Measurements from ENCODE around the gene KCNIP1.

KCNIP1 gene

DNA sequence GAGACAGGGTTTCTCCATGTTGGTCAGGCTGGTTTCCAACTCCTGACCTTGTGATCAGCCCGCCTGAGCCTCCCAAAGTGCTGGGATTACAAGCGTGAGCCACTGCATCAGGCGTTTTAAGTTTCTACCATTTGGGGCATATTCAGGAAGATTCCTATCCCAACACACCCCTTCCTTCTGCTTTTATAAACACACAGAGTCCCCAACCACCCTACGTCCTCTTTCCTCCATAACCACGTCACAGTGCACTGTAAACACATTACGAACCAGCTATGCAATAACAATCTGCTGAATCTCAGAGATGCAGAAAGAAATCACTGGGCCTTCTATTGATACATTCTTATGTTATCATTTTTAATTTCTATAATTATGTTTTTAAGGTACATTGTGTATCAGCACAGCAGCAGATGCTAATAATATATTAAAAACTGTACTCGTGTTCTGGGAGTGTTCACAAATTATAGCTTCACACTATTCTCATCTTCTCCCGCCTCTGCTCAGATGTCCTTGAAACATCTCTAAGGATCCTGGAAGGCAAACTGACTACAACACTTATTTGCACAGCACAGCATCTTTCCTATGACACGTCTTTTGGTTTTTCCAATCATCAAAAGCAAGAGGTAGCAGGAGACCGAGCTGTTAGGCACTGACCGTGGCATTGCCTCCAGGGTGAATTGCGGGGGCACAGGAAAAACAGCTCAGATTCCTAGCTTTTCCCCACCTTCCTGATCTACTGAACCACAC lies 60.2 kb downstream of the KCNIP1 start:
- no peak for DNase-seq (ENCODE audit: low read depth)

DNA sequence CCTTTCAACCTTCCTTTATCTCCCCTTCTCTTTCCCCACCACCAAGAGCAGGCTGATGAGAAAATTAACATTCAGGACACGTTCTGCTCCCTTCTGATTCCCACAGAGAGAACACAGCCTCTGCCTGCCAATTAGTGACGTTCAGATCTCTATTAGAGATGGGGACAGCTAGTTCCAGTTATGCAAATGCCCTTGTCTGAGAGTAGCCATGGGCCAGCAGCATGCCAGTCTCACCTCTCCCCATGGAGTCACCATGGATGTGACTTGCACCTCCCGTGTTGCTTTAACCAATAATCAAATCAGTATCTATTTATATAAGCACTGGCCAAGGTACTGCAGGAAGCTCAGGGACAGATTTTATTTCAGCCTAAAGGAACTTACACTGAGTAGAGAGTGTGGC lies 61.3 kb downstream of the KCNIP1 start:
- no peak for DNase-seq (ENCODE audit: low read depth)

DNA sequence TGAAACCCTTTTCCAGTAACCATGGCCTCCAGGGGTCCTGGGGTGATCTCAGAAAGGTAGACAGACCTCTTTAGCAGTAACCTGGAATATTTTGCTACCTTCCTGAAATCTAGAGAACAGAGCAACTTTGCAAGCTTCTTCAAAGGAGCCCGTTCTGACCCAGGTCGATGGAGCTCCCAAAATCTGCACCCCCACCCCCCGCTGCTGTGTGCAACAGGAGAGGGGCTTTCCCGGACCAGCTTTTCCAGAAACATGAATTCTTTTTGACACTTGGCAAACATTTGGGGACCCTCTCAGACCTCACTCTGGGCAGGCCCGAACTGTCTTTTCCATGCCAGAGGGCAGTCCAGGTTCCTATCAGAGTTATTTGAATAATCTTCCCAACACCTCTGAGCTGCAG lies 65.3 kb downstream of the KCNIP1 start:
- no peak for DNase-seq (ENCODE audit: low read depth)

DNA sequence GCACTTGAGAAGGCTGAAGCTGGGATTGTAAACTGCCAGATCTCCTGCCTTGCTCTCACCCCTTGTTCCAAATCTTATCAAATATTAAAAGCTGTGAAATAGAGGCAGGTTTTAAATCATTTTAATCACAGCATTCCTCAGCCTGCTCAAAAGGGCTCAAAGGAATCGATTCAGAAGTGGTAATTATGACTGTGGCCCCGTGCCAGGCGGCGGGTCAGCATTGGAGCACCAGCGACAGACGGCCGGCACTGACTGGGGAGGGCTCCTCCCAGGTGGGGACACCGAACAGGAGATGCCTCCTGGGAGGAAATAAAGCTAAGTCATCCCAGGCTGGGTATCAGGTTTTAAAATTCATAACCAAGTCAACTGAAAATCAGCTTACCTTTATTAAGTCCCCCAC lies 66.7 kb downstream of the KCNIP1 start:
- no peak for DNase-seq (ENCODE audit: low read depth)

DNA sequence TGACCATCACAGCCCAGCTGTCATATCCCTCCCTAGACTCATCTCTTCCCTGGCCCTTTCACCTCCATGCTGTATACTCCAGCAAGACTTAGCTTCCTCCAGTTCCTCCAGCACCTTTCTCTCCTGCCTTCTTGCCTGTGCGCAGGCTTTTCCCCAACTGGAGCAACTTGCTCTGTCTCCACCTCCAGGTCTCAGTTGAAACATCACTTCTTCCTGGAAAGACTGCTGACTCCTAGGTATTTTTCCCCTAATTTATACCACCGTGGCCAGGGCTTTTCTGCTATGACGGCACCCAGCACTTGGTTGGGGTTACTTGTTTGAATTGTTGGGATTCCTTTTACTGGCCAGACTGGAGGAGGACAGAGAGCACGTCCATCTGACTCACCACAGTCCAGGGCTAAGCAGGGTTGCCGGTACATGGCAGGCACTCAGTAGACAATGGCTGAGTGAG lies 67.5 kb downstream of the KCNIP1 start:
- DNase-seq (ENCODE audit: low read depth), result peak; percentile 65

DNA sequence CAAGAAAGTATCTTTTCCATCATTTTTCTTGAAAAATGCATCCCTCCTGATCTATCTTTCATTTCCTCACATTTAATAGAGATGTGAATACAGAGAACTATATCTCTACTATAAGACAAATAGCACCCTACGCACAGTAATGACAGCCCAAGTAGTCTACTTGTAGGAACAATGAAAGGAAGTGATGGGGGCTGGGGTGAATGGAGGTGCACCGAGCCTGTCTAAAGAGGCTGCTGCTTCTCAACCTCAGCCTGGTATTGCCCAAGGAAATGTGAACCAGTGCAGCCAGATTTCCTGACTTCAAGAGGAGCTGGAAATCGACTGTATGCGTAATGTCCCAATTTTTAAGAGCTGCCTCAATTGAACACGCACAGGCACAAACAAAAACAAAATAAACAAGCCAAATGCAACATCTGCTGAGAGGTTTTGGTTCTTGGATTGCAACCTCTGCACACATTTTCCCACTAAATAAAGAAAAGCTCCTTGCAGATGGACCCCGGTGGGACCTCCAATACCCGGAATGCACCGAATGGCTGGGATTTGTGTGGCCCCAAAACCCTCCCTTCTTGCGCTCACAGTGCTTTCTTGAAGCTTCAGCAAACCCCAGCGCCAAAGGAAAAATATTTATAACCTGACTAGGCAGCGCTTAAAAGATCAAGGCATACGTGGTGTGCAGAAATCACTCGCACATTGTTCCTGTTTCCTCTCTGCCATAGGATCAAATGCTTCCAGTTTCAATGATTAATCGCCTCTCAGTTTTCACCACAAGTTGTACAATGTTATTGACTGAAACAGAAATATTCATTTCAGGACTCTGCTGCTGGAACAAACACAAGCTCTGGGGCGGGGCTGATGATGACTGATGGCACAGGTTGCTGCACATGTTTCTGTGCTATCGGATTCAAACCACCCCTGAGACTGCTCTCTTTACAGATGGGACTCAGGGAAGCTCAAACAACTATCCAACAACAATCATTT lies 68.3 kb downstream of the KCNIP1 start:
- DNase-seq (ENCODE audit: low read depth), result peak; percentile 25

DNA sequence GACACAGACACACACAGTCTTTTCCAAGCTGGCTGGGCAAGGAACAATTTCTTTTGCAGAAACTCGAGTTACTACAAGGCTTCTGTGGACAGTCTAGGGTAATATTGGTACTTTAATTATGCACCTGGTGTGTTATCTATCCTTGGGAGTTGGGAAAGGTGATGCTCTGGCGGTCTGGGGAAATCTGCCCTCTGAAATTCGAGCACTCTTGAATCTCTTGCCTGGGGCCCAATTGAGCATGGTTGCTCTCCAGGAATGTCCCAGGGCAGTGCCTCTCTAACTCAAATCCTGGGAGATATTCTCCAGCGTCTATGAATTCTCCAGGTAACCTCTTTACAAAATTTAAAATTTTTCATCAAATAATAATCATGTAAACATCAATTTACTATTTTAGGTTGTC lies 69.3 kb downstream of the KCNIP1 start:
- no peak for DNase-seq (ENCODE audit: low read depth)

DNA sequence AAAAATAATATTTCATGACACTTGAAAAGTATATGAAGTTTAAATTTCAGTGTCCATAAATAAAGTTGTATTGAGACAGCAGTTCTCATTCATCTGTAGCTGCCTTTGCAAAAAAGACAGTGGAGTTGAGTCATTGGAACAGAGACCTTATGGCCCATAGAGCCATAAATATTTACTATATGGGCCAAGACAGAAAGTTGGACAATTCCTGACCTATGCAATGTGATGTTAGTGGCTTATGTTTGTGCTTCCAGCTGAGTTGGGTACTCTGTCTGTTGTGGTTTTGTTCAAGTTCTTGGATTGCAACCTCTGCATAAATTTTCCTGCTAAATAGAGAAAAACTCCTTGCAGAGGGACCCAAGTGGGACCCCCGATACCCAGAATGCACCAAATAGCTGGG lies 69.8 kb downstream of the KCNIP1 start:
- no peak for DNase-seq (ENCODE audit: low read depth)

DNA sequence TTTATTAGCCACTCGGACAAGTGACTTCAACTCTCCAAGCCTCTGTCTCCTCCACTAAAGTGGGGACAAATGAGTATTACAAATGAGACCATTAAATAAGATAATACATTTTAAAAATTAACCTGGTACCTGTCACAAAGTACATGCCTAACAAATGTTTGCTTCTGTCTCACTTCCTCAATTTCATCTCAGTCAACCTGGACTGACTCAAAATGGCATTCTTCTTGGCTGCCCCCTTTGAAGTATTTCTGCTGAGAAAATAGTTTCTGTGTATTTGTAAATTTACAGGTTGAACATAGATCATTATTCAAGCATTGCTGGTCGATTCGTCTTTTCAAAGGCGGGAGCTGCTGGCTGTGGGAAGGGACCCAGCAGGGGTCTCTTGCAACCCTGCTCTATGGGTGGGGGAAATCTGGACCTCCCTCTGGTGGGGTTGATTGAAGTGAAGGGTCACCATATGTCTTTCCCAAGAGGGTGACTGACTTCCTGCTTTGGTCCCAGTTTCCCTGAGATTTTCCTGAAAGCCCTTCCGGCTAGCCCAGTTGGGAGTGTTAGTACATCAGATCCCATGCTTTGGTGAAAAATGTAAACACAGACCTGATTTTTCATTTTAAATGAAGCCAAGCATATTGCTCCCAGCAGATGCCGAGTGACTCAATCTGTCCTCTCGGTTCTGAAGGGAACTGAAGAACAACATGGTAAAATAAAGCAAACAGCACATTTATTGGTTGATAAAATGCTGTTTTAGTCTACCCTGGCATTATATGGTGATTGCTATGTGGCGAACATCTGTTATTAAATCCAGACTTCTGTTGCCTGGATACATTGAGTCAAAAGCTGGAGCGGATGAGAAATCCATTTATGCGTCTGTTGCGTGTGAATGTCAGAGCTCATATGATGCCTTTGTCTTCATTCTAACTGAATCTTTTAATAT lies 73.0 kb downstream of the KCNIP1 start:
- no peak for DNase-seq (ENCODE audit: low read depth)

DNA sequence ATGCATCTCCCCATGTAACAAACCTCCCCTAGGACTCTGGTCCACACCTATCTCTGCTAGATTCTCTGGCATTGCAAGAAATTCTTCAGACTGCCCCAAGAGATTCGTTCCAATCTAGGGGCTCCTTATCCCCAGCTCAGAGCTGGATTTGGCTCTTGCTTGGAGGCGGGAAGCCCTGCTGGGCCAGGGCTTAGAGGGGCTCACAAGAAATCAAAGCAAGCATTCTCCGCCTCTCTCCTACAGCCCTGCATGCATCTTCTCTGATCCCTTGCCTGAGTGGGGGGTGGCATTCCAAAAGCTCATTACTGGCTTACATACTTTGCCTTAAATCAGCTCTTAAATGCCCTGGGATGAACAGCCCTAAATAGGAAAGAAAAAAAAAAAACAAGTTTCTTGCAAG lies 75.8 kb downstream of the KCNIP1 start:
- DNase-seq (ENCODE audit: low read depth), result no peak

DNA sequence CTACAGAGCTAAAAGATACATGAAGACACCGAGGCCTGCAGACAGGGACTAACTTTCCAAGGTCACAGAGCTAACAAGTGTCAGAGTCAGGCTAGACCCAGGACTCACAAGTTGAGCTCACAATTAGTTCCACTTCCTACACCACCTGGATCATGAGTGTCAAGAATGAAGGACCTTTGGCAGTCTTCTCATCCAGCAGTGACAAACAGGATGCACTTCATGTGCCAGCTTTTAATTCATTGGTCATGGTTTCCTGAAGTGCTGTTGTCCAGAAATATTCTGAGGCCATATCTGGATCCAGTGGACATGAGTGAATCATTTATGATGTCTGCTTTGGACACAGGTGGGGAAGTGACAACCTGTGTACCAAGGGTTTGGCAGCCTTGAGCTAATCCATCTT lies 77.4 kb downstream of the KCNIP1 start:
- DNase-seq (ENCODE audit: low read depth), result no peak

DNA sequence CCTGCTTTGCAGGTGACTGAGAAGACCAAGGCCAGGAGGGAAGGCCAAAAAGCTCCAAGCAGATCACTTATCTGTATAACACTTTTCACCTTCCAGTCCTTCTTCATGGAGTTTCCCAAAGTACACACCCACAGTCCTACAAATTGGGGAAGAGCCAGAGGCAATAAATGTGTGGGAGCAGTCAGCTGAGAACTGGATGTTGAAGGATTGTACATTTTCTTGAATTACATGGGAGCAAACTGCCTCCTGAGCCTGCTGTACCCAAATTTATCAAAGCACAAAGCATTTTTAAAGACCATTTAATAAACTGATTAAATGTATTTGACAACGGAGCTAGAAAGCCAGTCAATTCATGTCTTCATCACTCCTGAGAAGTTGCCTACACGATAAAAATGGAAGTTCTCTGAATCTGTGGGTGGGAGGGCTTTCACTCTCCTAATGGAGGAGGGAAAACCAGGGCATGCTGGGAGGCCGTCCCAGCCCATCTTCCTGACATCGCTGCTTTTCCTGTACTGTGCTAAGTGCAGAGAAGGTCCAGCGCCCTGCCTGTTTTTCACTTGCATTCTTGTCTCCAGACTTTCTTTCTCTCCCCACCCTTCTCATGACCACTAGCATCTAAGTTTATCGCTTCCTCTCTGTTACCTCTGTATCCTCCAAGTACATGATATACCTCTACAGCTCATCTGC lies 79.0 kb downstream of the KCNIP1 start:
- DNase-seq (ENCODE audit: low read depth), result no peak

DNA sequence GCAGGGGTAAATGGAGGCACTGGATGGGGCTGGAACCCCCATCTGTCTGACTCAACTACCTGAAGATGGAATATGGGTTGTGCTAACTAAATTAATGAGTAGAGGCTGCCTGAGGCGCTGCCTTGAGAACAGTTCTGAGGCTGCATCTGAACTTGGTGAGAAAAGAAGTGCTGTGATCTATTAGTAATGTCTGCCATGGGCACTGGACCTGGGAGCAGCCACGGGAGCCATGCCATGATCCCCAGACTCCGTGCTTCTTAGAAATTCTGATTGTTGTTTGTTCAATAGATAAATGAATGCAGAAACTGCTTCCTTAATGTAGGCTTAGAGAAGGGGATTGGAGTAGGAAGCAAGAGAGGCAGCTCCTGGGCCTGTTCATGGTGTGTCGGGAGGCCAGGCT lies 80.2 kb downstream of the KCNIP1 start:
- no peak for DNase-seq (ENCODE audit: low read depth)

DNA sequence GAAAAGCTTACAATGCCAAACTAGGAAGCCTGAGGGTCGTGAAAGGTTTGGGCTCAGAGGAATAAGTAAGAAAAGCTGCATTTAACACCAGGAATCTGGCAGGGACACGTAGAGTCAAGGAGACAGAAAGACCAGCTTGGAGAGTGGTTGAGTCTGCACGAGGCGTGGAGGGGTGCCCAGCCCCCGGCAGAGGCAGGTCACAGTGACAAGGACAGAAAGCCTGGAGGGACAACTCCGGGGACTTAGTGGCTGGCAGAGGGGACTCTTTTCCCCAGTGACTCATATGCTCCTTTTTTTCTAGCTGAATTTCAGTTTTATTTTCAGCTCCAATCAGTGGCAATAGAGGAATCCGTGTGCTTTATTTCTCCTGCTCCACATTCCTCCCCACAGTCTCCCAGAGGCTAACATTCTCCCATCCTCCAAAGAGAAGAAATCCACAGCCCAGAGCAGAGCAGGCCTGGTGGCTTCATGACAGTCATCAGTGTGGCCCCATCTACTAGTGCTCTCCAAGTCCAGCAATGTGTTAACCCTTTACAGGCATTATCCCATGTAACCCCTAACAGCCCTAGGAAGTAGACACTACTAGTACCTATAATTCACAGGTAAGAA lies 80.7 kb downstream of the KCNIP1 start:
- no peak for DNase-seq (ENCODE audit: low read depth)

DNA sequence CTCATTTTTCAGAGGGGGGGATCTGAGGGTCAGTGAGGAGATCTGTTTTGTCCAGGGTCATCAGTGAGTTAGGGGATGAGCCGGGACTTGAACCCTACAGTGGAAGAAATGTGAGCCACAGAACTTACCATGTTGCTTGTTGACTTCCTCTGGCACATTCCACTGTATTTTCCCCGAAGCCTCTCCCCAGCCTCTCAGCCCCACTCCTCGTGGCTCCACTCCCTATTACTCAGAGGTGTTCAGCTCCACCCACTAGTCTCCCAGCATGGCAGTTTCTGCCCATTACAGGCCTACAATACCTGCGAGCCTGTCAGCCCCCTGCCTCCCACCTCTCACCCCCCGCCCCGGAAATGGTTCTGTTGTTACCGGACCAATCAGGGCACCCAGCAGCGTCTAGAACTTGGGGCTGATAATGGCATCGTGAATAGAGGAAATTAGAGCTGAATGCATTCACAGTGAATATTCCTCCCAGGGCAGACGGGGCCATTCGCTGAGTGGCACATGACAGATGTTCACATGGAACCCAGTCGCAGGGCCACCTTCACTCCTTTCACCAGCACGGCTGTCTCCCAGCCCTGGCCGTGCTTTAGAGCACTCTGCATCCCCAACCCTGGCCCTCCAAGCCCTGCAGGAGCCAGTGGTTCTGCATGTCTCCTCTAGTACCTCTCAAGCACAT lies 81.6 kb downstream of the KCNIP1 start:
- DNase-seq (ENCODE audit: low read depth), result peak; percentile 10

DNA sequence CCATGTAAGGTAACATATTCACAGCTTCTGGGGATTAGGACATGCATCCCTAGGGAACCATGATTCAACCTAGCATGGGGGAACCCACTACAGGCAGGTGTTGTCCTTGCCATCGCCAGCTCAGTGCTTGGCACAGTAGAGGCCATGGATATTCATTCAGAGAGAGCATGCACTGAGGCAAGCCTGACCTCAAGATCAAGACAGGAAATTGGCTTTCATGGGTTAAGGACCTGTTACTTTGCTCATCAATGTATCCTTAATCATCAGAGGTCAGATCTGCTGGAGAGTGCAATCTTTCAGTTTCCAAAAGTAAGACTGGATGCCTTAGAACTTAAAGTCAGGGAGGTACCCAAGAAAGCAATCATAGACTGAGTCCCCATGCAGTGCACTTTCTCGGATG lies 84.0 kb downstream of the KCNIP1 start:
- DNase-seq (ENCODE audit: low read depth), result no peak

DNA sequence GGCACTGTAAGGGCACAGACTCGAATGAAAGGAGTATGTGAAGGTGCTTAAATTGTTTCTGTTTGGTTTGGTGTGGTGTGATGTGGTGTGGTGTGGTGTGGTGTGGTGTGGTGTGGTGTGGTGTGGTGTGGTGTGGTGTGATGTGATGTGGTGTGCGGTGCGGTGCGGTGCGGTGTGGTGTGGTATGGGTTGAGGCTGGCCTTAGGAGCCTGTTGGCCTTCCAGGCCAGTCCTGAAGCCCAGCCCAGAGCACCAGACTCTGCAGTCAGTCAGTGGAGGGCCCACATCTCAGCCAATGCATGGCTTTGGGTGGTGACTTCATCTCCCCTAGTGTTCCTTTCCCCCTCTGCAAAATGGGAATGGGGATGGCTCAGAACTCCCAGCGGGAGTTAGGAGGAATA lies 85.8 kb downstream of the KCNIP1 start:
- no peak for DNase-seq (ENCODE audit: low read depth)

DNA sequence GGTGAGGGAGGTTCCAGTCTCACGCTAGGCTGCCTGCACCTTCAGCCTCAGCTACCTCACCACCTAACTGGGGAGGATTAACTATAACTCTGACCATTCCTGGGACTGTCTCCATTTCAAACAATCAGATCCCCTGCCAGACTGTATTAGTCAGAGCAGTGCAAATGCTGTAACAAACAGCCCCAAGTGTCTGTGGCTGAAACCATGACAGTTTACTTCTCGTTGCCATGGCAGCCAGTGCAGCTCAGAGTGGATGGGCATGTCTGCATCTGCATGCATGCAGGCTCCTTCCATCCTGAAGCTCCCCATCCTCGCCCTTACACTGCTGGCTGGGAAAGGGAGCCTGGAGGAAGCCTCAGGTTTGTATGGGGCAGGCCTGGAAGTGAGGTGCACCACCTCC lies 86.7 kb downstream of the KCNIP1 start:
- DNase-seq (ENCODE audit: low read depth), result no peak

DNA sequence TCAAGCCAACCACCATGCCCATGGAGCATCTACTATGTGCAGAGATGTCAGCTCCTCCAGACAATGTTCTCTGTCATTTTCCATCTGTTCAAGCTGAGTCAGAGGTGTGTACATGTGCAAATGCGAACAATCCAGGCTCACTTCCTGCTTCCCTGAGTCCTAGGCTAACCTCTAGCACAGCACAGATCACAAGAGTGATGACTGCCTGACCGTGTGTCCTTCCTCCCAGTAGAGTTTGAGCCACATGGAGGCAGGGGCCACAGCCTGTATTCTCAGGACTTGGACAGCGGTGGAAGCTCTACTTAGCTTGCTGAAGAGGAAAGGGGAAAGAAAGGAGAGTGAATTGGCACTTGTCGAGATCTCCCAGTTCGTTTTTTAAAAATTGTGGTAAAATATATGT lies 87.2 kb downstream of the KCNIP1 start:
- peak; percentile 30 for DNase-seq (ENCODE audit: low read depth)

DNA sequence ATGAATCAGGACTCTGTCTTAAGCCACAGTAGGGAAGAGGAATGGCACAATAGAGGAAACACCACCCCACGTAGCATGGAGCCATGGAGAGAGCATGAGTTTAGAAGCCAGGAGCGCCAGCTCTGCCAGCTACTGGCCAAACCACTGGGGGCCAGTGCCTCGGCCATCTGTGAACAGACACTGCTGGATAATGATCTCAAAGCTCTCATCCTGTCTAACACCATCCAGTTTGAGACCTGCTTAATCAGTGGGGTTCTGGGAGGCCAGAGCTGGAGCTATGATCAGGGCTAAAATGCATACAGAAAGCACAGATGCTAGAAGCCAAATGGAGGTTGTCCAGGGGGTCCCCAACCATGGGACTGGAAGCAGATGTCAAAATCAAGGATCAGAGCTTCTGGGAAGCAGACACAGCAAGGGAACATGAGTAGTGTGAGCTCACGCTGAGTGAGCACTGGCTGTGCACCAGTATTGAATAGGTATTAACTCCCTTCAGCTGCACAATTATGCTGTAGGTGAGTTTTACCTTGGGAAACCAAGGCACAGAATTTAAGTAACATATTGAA lies 92.7 kb downstream of the KCNIP1 start:
- no peak for DNase-seq (ENCODE audit: low read depth)
